ENCODE measurements around the gene DAND5.

DAND5 gene, protein sequence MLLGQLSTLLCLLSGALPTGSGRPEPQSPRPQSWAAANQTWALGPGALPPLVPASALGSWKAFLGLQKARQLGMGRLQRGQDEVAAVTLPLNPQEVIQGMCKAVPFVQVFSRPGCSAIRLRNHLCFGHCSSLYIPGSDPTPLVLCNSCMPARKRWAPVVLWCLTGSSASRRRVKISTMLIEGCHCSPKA

DNA sequence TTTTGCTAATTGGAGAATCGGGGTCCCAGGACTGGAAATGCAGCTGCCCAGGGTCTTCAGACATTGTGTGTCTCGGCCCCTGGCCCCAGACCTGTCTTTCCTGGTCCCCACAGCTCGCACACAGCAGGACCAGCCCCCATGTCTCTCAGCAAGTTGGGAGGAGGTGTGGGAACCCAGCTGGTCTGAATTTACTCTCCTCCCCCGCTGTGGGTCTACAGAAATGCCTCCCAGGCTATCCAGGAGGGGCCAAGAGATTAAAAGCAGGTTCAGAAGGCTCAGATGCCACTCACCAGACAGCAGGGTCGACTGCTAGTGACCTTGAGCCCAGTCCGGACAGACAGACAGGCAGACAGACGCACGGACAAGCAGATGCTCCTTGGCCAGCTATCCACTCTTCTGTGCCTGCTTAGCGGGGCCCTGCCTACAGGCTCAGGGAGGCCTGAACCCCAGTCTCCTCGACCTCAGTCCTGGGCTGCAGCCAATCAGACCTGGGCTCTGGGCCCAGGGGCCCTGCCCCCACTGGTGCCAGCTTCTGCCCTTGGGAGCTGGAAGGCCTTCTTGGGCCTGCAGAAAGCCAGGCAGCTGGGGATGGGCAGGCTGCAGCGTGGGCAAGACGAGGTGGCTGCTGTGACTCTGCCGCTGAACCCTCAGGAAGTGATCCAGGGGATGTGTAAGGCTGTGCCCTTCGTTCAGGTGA lies at the start of gene DAND5:
Gene DAND5 (plus strand): TSS at position 285 of the 697 bp plus-strand sequence. CDS start 85 bp downstream, at position 370.
- Histone ChIP-seq H3K4me3 (no peak within 1 kb of the TSS), H3K4me2 (no peak within 1 kb of the TSS), H3K27ac (peak within 1 kb of the TSS; percentile 44; the same call in 1 of the 2 replicates), H3K4me1 (peaks cover 30% of the 10 kb centered on the region), H4K20me1 (no peaks in the 10 kb centered on the region), H3K27me3 (no peaks in the 10 kb centered on the region), H3K36me3 (no peaks in the 10 kb centered on the region), H3K9ac (no peak within 1 kb of the TSS; the same call in 1 of the 2 replicates), H3K9me3 (no peaks in the 10 kb centered on the region)
- TF ChIP-seq Cebpa-rat (IDR thresholded peaks at IDR 0.05): no peak

GRCh38 chr19:12921047-12921446 lies 48.3 kb upstream of the DAND5 start:
- Histone ChIP-seq H3K9ac (no peak overlapping the region), H3K4me1 (peaks cover 15% of the 10 kb centered on the region; the same call in 1 of the 2 replicates), H4K20me1 (0 out of 2 replicates have a peak, but pooled peaks cover 8% of the 10 kb centered on the region), H3K36me3 (peaks cover 50% of the 10 kb centered on the region), H3K27me3 (no peaks in the 10 kb centered on the region), H3K27ac (no peak overlapping the region), H3K9me3 (no peaks in the 10 kb centered on the region), H3K4me2 (no peak overlapping the region), H3K4me3 (no peak overlapping the region)
- no peak for TF ChIP-seq Cebpa-rat (IDR thresholded peaks at IDR 0.05)

DNA sequence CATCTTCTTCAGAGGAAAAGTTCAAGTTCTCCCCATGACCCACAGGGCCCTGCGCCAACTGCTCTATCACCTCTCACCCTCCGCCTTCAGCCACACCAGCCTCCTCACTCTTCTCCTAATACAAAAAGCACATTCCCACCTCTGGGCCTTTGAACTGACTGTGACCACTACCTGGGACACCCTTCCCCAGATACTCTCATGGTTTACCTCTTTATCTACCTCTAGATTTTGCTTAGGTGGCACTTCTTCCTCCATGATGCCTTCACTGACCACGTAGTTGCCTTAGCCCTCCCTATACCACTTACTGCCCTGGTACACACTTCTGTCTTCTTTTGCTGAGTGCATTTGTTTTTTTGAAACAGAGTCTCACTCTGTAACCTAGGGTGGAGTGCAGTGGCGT lies 46.4 kb upstream of the DAND5 start:
- Histone ChIP-seq H3K4me3 (no peak overlapping the region), H3K9me3 (no peaks in the 10 kb centered on the region), H3K4me1 (peaks cover 15% of the 10 kb centered on the region; the same call in 1 of the 2 replicates), H4K20me1 (0 out of 2 replicates have a peak, but pooled peaks cover 8% of the 10 kb centered on the region), H3K4me2 (no peak overlapping the region), H3K9ac (no peak overlapping the region), H3K36me3 (peaks cover 70% of the 10 kb centered on the region), H3K27me3 (no peaks in the 10 kb centered on the region), H3K27ac (no peak overlapping the region)
- no peak for TF ChIP-seq Cebpa-rat (IDR thresholded peaks at IDR 0.05)

DNA sequence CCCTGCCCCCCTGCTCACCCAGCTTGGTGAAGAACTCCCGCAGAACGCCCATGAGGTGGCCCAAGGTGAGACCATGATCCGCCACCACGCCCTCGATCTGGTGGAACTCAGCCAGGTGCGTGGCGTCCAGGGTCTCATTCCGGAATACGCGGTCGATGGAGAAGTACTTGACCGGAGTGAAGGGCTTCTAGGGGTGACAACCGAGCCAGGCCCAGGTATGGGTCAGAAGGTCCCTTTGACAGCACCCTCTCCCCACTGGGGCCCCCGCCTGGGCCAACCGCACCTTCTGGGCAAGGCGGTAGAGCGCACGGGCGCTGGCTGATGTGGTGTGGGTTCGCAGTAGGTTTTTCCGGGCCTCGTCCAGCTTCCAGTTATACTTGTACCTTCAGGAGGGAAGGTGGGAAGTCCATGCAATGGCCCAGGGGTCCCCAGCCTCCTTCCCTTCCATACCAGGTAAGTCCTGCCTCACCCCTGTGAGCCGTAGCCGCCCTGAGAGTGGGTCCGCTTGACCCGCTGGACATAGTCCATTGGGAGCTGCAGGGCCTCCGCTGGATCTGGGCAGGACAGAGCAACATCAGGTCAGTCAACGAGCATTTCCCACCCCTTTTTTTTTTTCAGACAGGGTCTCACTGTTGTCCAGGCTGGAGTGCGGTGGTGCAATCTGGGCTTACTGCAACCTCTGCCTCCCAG lies 44.6 kb upstream of the DAND5 start:
- H3K4me2 ChIP-seq: no peak overlapping the region
- H3K27ac ChIP-seq: no peak overlapping the region
- H3K36me3 ChIP-seq: peaks cover 88% of the 10 kb centered on the region
- TF ChIP-seq Cebpa-rat (IDR thresholded peaks at IDR 0.05): no peak
- H3K9ac ChIP-seq: no peak overlapping the region
- H3K4me1 ChIP-seq: 0 out of 2 replicates have a peak, but pooled peaks cover under 1% of the 10 kb centered on the region
- H3K9me3 ChIP-seq: no peaks in the 10 kb centered on the region
- no peak overlapping the region for H3K4me3 ChIP-seq
- peaks cover 12% of the 10 kb centered on the region; the same call in 1 of the 2 replicates for H4K20me1 ChIP-seq
- H3K27me3 ChIP-seq: no peaks in the 10 kb centered on the region

GRCh38 chr19:12930002-12930645 lies 39.3 kb upstream of the DAND5 start:
- Histone ChIP-seq H3K9ac (no peak overlapping the region), H4K20me1 (peaks cover 39% of the 10 kb centered on the region), H3K4me1 (peaks cover 23% of the 10 kb centered on the region), H3K4me3 (no peak overlapping the region), H3K4me2 (no peak overlapping the region), H3K36me3 (peaks cover 69% of the 10 kb centered on the region), H3K27me3 (no peaks in the 10 kb centered on the region), H3K27ac (no peak overlapping the region), H3K9me3 (no peaks in the 10 kb centered on the region)
- TF ChIP-seq Cebpa-rat (IDR thresholded peaks at IDR 0.05): no peak

- H3K36me3 ChIP-seq: peaks cover 44% of the 10 kb centered on the region
- no peak for TF ChIP-seq Cebpa-rat (IDR thresholded peaks at IDR 0.05)
Measured at GRCh38 chr19:12932392-12933286, 36.7 kb upstream of the DAND5 start.

DNA sequence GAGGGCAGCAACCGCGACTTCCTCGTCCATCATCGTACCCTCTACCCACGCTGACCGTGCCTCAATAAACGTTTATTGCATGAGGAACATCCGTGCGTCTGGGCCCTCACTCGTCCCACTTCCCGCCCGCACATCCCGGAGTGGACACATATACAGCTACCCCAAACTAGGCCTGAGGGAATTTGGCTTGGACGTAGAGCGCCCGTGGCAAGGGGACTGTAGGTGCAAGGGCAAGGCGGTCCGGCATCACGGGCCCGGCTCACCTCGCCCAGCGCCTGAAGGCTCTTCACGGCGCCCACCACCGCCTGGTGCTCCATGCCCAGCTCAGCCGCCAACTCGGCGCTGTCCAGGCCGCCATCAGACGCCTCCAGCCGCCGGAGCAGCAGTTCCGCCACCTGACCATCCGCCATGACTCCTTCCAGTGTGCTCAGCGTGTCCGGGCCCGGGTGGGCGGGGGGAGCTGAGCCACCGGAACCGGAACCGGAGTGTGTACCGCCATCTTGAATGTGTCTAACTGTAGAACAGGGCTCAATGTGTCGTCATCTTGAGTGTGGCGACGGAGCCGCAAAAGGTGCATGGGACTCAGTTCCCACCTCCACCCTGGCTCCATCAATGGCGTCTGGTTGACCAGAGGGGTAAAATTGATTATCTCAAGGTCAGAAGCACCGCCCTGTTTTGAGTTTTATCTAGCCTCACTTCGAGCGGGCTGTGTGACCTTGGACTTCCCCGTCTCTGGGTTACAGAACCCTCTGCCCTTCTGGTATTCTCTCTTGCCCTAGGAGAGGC lies 35.9 kb upstream of the DAND5 start, which contains the start of gene FARSA:
Gene FARSA (minus strand): TSS at position 425 of the 786 bp plus-strand sequence. CDS start 15 bp downstream, at position 410.
- H3K4me3 ChIP-seq: peak within 1 kb of the TSS; percentile 96

More at GRCh38 chr19:12932392-12933286, 36.7 kb upstream of the DAND5 start:
- Histone ChIP-seq H3K4me1 (peaks cover 42% of the 10 kb centered on the region), H3K9ac (peak overlapping the region; percentile 97), H3K4me2 (peak overlapping the region; percentile 100), H4K20me1 (peaks cover 39% of the 10 kb centered on the region), H3K27me3 (no peaks in the 10 kb centered on the region), H3K4me3 (peak overlapping the region; percentile 96), H3K9me3 (no peaks in the 10 kb centered on the region), H3K27ac (peak overlapping the region; percentile 92)

DNA sequence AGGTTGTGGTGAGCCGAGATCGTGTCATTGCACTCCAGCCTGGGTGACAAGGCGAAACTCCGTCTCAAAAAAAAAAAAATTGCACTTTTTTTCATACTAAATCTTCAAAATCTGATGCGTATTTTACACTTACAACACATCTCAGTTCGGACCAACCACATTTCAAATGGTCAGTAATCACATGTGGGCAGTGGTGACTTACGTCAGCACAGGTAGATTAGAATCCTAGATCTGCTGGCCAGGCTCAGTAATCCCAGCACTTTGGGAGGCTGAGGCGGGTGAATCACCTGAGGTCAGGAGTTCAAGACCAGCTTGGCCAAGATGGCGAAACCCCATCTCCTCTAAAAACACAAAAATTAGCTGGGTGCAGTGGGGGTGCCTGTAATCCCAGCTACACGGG lies 34.3 kb upstream of the DAND5 start:
- Histone ChIP-seq H3K27me3 (no peaks in the 10 kb centered on the region), H3K4me2 (no peak overlapping the region), H3K9ac (no peak overlapping the region), H4K20me1 (peaks cover 48% of the 10 kb centered on the region), H3K4me3 (no peak overlapping the region), H3K27ac (no peak overlapping the region), H3K9me3 (no peaks in the 10 kb centered on the region), H3K4me1 (peaks cover 52% of the 10 kb centered on the region), H3K36me3 (peaks cover 29% of the 10 kb centered on the region)
- TF ChIP-seq Cebpa-rat (IDR thresholded peaks at IDR 0.05): no peak

More for the DNA sequence above, 35.9 kb upstream of the DAND5 start, which contains the start of gene FARSA:
- Histone ChIP-seq H4K20me1 (peaks cover 39% of the 10 kb centered on the region), H3K27ac (peak within 1 kb of the TSS; percentile 92), H3K27me3 (no peaks in the 10 kb centered on the region), H3K4me2 (peak within 1 kb of the TSS; percentile 100), H3K9me3 (no peaks in the 10 kb centered on the region), H3K9ac (peak within 1 kb of the TSS; percentile 97), H3K4me1 (peaks cover 45% of the 10 kb centered on the region), H3K36me3 (peaks cover 35% of the 10 kb centered on the region)
- no peak for TF ChIP-seq Cebpa-rat (IDR thresholded peaks at IDR 0.05)
